CD8-positive, alpha-beta memory T cell (primary cell): ENCODE results near the gene ITPRIPL1. TPM values are rescaled to one million over a fixed set of nuclear protein-coding genes. Genes with fewer than 3 reads are reported as not detected.

ENCODE experiments used
- CTCF ChIA-PET: fragments of 350-600 bp; sonication (Branson Sonifier 250); formaldehyde crosslinking; loops from one replicate; lab custom pipeline; 2021; ENCODE audit warnings: antibody characterized with exemption; lab: Charles Lee
- POLR2A ChIA-PET: fragments of 350-600 bp; sonication (Branson Sonifier 250); formaldehyde crosslinking; loops from one replicate; lab custom pipeline; 2021; ENCODE audit warnings: antibody characterized with exemption; lab: Charles Lee
- DNase-seq, 5 donors: peaks; one replicate each; pipeline versions ENCODE4 v3.0.0 to v3.0.0-alpha.2; 2020 to 2022; ENCODE audit warnings: mixed read lengths in 1 of 5
- H3K27ac ChIP-seq: one replicate; pipeline ENCODE4 v1.7.0; 2013; ENCODE audit warnings: low read depth, mild to moderate bottlenecking, low read length, moderate library complexity
- H3K27me3 ChIP-seq: 2 replicates; pipeline ENCODE4 v1.7.0; 2013; ENCODE audit warnings: low read length, mild to moderate bottlenecking; ENCODE audit not compliant: insufficient read depth, poor library complexity, severe bottlenecking
- H3K36me3 ChIP-seq: 2 replicates; pipeline ENCODE4 v1.7.0; 2013; ENCODE audit warnings: mild to moderate bottlenecking, low read length, moderate library complexity; ENCODE audit not compliant: insufficient read depth
- H3K4me1 ChIP-seq: 2 replicates; pipeline ENCODE4 v1.7.0; 2013; ENCODE audit warnings: mild to moderate bottlenecking, low read length, moderate library complexity; ENCODE audit not compliant: insufficient read depth
- H3K4me3 ChIP-seq: 2 replicates; pipeline ENCODE4 v1.7.0; 2013; ENCODE audit warnings: mild to moderate bottlenecking, low read length
- H3K9me3 ChIP-seq: 2 replicates; pipeline ENCODE4 v1.7.0; 2013; ENCODE audit warnings: mild to moderate bottlenecking, low read length
- H3K27ac Mint-ChIP-seq, 8 donors: one replicate each; pipeline ENCODE4 v1.8.0; 2020 to 2021; ENCODE audit warnings: mixed read lengths in 8 of 8, mild to moderate bottlenecking in 6 of 8, inconsistent platforms in 3 of 8, moderate library complexity in 3 of 8
- H3K27me3 Mint-ChIP-seq, 2 donors: one replicate each; pipeline ENCODE4 v1.8.0; 2020 to 2021; ENCODE audit warnings: mixed read lengths in 2 of 2, mild to moderate bottlenecking in 1 of 2, moderate library complexity in 1 of 2
- H3K36me3 Mint-ChIP-seq, 3 donors: one replicate each; pipeline ENCODE4 v1.8.0; 2020 to 2021; ENCODE audit warnings: mixed read lengths in 3 of 3, inconsistent platforms in 1 of 3, mild to moderate bottlenecking in 1 of 3
- H3K4me1 Mint-ChIP-seq, 3 donors: one replicate each; pipeline ENCODE4 v1.8.0; 2020 to 2021; ENCODE audit warnings: mixed read lengths in 3 of 3, inconsistent platforms in 1 of 3, mild to moderate bottlenecking in 1 of 3
- H3K4me3 Mint-ChIP-seq, 7 donors: one replicate each; pipeline ENCODE4 v1.8.0; 2020 to 2021; ENCODE audit warnings: mixed read lengths in 7 of 7, mild to moderate bottlenecking in 6 of 7, moderate library complexity in 4 of 7, inconsistent platforms in 2 of 7
- H3K9me3 Mint-ChIP-seq, 5 donors: one replicate each; pipeline ENCODE4 v1.8.0; 2020 to 2022; ENCODE audit warnings: mixed read lengths in 5 of 5, mild to moderate bottlenecking in 3 of 5, moderate library complexity in 2 of 5, inconsistent platforms in 1 of 5
- polyA plus RNA-seq: library from polyadenylated mRNA; unstranded; fragments of 300-500 nt; fragmentation: Illumina TruSeq; gene quantifications from one replicate; pipeline ENCODE4 v1.2.3, GENCODE V29; 2021
- total RNA-seq, 2 experiments: library from RNA; stranded (reverse); gene quantifications; one replicate each; pipeline ENCODE4 v1.2.3, GENCODE V29; 2021

Gene ITPRIPL1
- total and polyA plus RNA-seq, 3 experiments from 2014 or later: 17.5 to 58.3 (median 55.5) TPM

- no peaks in the 10 kb centered on the region for H3K27me3 Mint-ChIP-seq
- ChIA-PET CTCF (interaction anchor here (0.6 to 2.5 kb wide), 5 partner anchors 21 to 237 kb away, joined by 3 to 19 read pairs (median 3); partner anchors contain the start of gene ITPRIPL1), POLR2A (interaction anchor here (0.7 to 2.4 kb wide), 10 partner anchors 11 to 234 kb away, joined by 3 to 42 read pairs (median 10); partner anchors contain the start of gene NCAPH)
- Histone ChIP-seq H3K9me3 (no peaks in the 10 kb centered on the region), H3K4me1 (peaks cover 44% of the 10 kb centered on the region), H3K4me3 (peak overlapping the region; percentile 99), H3K27me3 (no peaks in the 10 kb centered on the region), H3K36me3 (peaks cover 41% of the 10 kb centered on the region), H3K27ac (peak overlapping the region; percentile 99)
- H3K4me1 Mint-ChIP-seq: peaks cover 57 to 76% (median 57%) of the 10 kb centered on the region in 3 donors
- peak overlapping the region; percentile 98 to 100 (median 100) for H3K27ac Mint-ChIP-seq
- no peaks in the 10 kb centered on the region for H3K9me3 Mint-ChIP-seq
- H3K4me3 Mint-ChIP-seq: peak overlapping the region; percentile 96 to 99 (median 98)
- peaks cover 11 to 74% (median 29%) of the 10 kb centered on the region in 3 donors for H3K36me3 Mint-ChIP-seq
- no peak for DNase-seq
These were observed 20.5 kb upstream of the ITPRIPL1 start for GRCh38 chr2:96304606-96305005.

DNA sequence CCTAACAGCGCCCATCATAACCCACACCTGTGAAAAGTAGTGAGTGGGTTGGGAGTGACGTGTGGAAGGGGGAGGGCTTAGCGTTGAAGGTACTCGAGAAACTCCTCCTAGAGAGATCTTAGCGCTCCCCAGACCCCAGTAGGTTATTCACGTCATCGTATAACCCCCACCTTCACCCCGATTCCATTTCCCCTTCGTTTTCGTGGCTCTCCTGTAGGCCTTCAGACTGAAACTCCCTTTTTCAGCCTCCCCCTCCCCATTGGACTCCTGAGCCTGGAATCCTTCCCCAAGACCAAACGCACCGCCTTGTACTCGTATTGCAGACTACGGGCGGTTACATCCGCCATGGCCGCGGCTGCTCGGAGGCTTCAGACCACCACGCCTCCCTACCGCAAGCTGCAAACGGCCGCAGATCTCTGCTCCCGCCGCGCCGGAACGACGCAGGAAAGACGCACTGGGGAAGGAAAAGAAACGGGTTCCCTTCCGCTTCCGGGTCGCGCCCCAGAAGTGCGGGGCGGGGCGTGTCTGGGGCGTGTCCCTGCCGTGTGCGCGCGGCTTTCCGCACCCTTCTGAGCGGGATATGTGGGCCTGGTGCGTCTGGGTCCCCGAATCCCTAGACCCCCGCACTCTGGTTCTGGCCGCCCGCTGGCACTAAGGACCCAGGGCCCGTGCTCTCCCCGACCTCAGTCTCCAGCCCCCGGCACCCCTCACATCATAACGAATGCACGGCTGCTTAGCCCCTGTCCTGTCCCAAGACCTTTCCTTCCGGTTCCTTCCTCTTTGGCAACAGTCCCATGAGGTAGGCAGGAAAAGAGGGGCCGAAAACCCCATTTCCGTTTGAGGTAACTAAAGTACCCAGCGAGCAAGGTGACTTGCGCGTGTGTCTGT is 19.8 kb upstream of the ITPRIPL1 start, which contains the start of gene SNRNP200:
TSS of gene SNRNP200 (minus strand) at position 456 of the 888 bp plus-strand sequence. CDS start at position 347, 109 bp downstream.
- H3K36me3 ChIP-seq: peaks cover 35% of the 10 kb centered on the region
- H3K27me3 ChIP-seq: no peaks in the 10 kb centered on the region
- peak within 1 kb of the TSS; percentile 99 for H3K4me3 ChIP-seq
- Mint-ChIP-seq H3K27ac (peak within 1 kb of the TSS; percentile 98 to 100 (median 100)), H3K4me1 (peaks cover 60 to 75% (median 62%) of the 10 kb centered on the region in 3 donors), H3K9me3 (no peaks in the 10 kb centered on the region), H3K36me3 (peaks cover 11 to 68% (median 32%) of the 10 kb centered on the region in 3 donors), H3K27me3 (no peaks in the 10 kb centered on the region), H3K4me3 (peak within 1 kb of the TSS; percentile 96 to 99 (median 98))
- DNase-seq: peak; percentile 88 to 93 (median 92)
- CTCF ChIA-PET: interaction anchor here (0.7 to 2.5 kb wide), 7 partner anchors 15 to 207 kb away, joined by 3 to 19 read pairs (median 3); partner anchors contain the start of gene ITPRIPL1
- POLR2A ChIA-PET: interaction anchor here (0.7 to 2.4 kb wide), 15 partner anchors 10 to 234 kb away, joined by 3 to 42 read pairs (median 6); partner anchors contain the start of genes ARID5A, ITPRIPL1 and NCAPH
- peaks cover 44% of the 10 kb centered on the region for H3K4me1 ChIP-seq
- H3K9me3 ChIP-seq: no peaks in the 10 kb centered on the region
- peak within 1 kb of the TSS; percentile 99 for H3K27ac ChIP-seq

GRCh38 chr2:96305979-96306308 is 19.2 kb upstream of the ITPRIPL1 start:
- H3K27me3 Mint-ChIP-seq: no peaks in the 10 kb centered on the region
- H3K36me3 ChIP-seq: peaks cover 31% of the 10 kb centered on the region
- no peaks in the 10 kb centered on the region for H3K27me3 ChIP-seq
- H3K27ac Mint-ChIP-seq: peak overlapping the region; percentile 98 to 100 (median 100)
- H3K4me3 ChIP-seq: peak overlapping the region; percentile 99
- H3K4me1 Mint-ChIP-seq: peaks cover 58 to 74% (median 60%) of the 10 kb centered on the region in 3 donors
- H3K9me3 ChIP-seq: no peaks in the 10 kb centered on the region
- H3K4me3 Mint-ChIP-seq: peak overlapping the region; percentile 96 to 99 (median 98)
- ChIA-PET POLR2A (interaction anchor here (1.0 to 2.4 kb wide), 10 partner anchors 10 to 233 kb away, joined by 3 to 42 read pairs (median 12); partner anchors contain the start of genes ARID5A, ITPRIPL1 and NCAPH), CTCF (interaction anchor here (1.0 to 2.5 kb wide), 5 partner anchors 14 to 202 kb away, joined by 3 to 19 read pairs (median 3); no protein-coding TSS in a partner anchor)
- H3K27ac ChIP-seq: peak overlapping the region; percentile 99
- H3K9me3 Mint-ChIP-seq: no peaks in the 10 kb centered on the region
- no peak for DNase-seq
- H3K4me1 ChIP-seq: peaks cover 42% of the 10 kb centered on the region
- H3K36me3 Mint-ChIP-seq: peaks cover 9 to 62% (median 30%) of the 10 kb centered on the region in 3 donors

DNA sequence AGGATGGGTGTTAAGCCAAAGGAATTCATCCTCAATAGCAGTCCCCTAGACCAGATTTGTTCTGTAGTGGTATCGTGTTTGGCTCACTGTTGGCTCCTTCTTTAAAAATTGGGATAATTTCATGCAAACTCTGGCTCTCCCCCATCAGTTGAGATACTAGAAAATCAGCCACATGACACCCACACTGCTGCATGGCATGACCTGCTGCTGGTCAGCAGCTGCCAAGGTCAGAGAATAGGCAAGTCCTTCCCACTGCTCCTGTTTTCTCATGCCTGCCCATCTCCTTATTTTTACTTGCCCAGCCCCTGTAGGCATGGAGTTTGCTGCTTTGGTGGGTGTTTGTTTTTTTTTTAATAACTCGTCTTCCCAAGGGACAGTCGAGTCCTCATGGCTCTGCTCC is 18.7 kb upstream of the ITPRIPL1 start:
- Histone ChIP-seq H3K27me3 (no peaks in the 10 kb centered on the region), H3K27ac (peak overlapping the region; percentile 99), H3K4me3 (peak overlapping the region; percentile 99), H3K4me1 (peaks cover 38% of the 10 kb centered on the region), H3K36me3 (peaks cover 27% of the 10 kb centered on the region), H3K9me3 (no peaks in the 10 kb centered on the region)
- Mint-ChIP-seq H3K36me3 (peaks cover 6 to 58% (median 26%) of the 10 kb centered on the region in 3 donors), H3K27ac (peak overlapping the region; percentile 98 to 100 (median 100)), H3K9me3 (no peaks in the 10 kb centered on the region), H3K4me1 (peaks cover 54 to 69% (median 56%) of the 10 kb centered on the region in 3 donors), H3K4me3 (peak overlapping the region; percentile 96 to 99 (median 98)), H3K27me3 (no peaks in the 10 kb centered on the region)
- CTCF ChIA-PET: interaction anchor here (1.0 to 2.5 kb wide), 5 partner anchors 14 to 202 kb away, joined by 3 to 19 read pairs (median 3); no protein-coding TSS in a partner anchor
- POLR2A ChIA-PET: interaction anchor here (1.0 to 2.4 kb wide), 9 partner anchors 10 to 232 kb away, joined by 3 to 42 read pairs (median 9); partner anchors contain the start of genes ARID5A, ITPRIPL1 and NCAPH
- DNase-seq: no peak

DNA sequence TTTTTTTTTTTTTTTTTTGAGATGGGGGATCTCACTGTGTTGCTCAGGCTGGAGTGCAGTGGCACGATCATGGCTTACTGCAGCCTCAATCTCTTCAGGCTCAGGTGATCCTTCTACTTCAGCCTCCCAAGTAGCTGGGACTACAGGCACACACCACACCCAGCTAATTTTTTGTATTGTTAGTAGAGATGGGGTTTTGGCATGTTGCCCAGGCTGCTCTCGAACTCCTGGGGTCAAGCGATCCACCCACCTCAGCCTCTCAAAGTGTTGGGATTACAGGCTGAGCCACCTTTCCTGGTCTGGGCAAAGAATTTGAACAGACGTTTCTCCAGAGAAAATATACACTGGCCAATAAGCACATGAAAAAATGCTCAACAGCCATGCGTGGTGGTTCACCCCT is 16.9 kb upstream of the ITPRIPL1 start:
- H3K27me3 ChIP-seq: no peaks in the 10 kb centered on the region
- no peak overlapping the region for H3K27ac ChIP-seq
- no peaks in the 10 kb centered on the region for H3K9me3 Mint-ChIP-seq
- H3K4me1 Mint-ChIP-seq: peaks cover 38 to 61% (median 45%) of the 10 kb centered on the region in 3 donors
- peaks cover 20% of the 10 kb centered on the region for H3K4me1 ChIP-seq
- no peak for DNase-seq
- no peaks in the 10 kb centered on the region for H3K27me3 Mint-ChIP-seq
- no peak overlapping the region for H3K4me3 Mint-ChIP-seq
- peaks cover 0 to 48% (median 13%) of the 10 kb centered on the region in 3 donors for H3K36me3 Mint-ChIP-seq
- peak overlapping the region in 2 of 8 donors; percentile 71 to 99 for H3K27ac Mint-ChIP-seq
- ChIA-PET POLR2A (no interaction called here), CTCF (interaction anchor here (1.1 to 1.8 kb wide), 3 partner anchors 12 to 192 kb away, joined by 3 to 6 read pairs (median 5); no protein-coding TSS in a partner anchor)
- peaks cover 8% of the 10 kb centered on the region for H3K36me3 ChIP-seq
- H3K9me3 ChIP-seq: no peaks in the 10 kb centered on the region
- H3K4me3 ChIP-seq: no peak overlapping the region

DNA sequence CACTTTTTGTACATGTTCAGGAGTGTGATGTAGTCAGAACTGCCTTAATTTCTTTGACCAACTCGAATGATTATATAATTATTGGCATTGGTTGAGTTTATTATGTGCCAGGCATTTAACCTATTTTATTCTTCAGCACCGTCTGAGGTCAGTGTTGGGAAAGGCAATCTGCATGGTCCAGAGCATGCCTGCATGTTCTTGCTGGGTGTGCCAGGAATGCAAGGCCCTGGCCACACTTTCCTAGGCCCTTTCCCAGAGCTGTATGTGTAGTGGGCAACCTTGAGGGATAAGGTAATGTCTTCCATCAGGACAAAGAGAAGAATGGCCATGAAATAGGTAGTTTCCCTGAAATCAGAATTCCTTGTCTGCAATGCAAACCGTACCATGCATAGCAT is 10.1 kb upstream of the ITPRIPL1 start:
- Histone ChIP-seq H3K27ac (no peak overlapping the region), H3K27me3 (no peaks in the 10 kb centered on the region), H3K9me3 (no peaks in the 10 kb centered on the region), H3K4me3 (no peak overlapping the region), H3K36me3 (no peaks in the 10 kb centered on the region), H3K4me1 (peaks cover 17% of the 10 kb centered on the region)
- Mint-ChIP-seq H3K27ac (peak overlapping the region; percentile 68 to 96 (median 92)), H3K4me1 (peaks cover 39 to 66% (median 56%) of the 10 kb centered on the region in 3 donors), H3K4me3 (peak overlapping the region; percentile 52 to 89 (median 72)), H3K9me3 (no peaks in the 10 kb centered on the region), H3K36me3 (peaks cover 5 to 26% (median 9%) of the 10 kb centered on the region in 3 donors), H3K27me3 (no peaks in the 10 kb centered on the region)
- CTCF ChIA-PET: interaction anchor here (1.0 to 3.4 kb wide), 3 partner anchors 10 to 30 kb away, joined by 3 to 15 read pairs (median 3); partner anchors contain the start of gene ITPRIPL1
- no peak for DNase-seq
- POLR2A ChIA-PET: interaction anchor here (0.8 to 1.5 kb wide), 4 partner anchors 9 to 38 kb away, joined by 3 to 6 read pairs (median 4); partner anchors contain the start of gene ITPRIPL1

GRCh38 chr2:96315400-96316071 is 9.6 kb upstream of the ITPRIPL1 start:
- H3K4me3 Mint-ChIP-seq: peak overlapping the region; percentile 52 to 89 (median 72)
- Histone ChIP-seq H3K4me1 (peaks cover 18% of the 10 kb centered on the region), H3K27me3 (no peaks in the 10 kb centered on the region), H3K9me3 (no peaks in the 10 kb centered on the region), H3K27ac (no peak overlapping the region), H3K4me3 (no peak overlapping the region), H3K36me3 (no peaks in the 10 kb centered on the region)
- H3K27me3 Mint-ChIP-seq: no peaks in the 10 kb centered on the region
- ChIA-PET CTCF (interaction anchor here (1.0 to 3.4 kb wide), 4 partner anchors 9 to 29 kb away, joined by 3 to 15 read pairs (median 3); partner anchors contain the start of gene ITPRIPL1), POLR2A (interaction anchor here (0.8 to 1.5 kb wide), 6 partner anchors 9 to 221 kb away, joined by 3 to 6 read pairs (median 4); partner anchors contain the start of genes ARID5A and ITPRIPL1)
- H3K27ac Mint-ChIP-seq: peak overlapping the region; percentile 87 to 98 (median 92)
- H3K9me3 Mint-ChIP-seq: no peaks in the 10 kb centered on the region
- peaks cover 5 to 25% (median 6%) of the 10 kb centered on the region in 3 donors for H3K36me3 Mint-ChIP-seq
- H3K4me1 Mint-ChIP-seq: peaks cover 42 to 67% (median 57%) of the 10 kb centered on the region in 3 donors
- DNase-seq: peak in 2 of 5 donors; percentile 13 to 18
